NCI-H345 (cell line): ENCODE data around the gene SMPD4.
A peak's percentile ranks its signal among the peaks of the same experiment; 100 is the strongest.
"Not testable (repeated sequence)": the region's sequence is repeated elsewhere in the genome, so short reads cannot be mapped to it uniquely, and the experiment has no call there.

Experiments
- DNase-seq: peaks from one replicate; lab custom pipeline; 2025; lab: John Stamatoyannopoulos, UW

SMPD4 gene

DNA sequence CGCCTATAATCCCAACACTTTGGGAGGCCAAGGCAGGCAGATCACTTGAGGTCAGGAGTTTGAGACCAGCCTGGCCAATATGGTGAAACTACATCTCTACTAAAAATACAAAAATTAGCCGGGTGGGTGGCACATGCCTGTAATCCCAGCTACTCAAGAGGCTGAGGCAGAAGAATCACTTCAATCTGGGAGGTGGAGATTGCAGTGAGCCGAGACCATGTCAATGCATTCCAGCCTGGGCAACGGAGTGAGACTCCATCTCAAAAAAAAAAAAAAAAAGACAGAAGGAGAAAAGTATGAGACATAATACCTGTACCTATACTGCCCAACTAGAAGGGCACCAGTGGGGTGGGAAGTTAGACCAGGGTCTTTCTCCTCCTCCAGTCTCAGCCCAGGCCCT, 22.0 kb downstream of the SMPD4 start:
- not testable (repeated sequence) for DNase-seq

DNA sequence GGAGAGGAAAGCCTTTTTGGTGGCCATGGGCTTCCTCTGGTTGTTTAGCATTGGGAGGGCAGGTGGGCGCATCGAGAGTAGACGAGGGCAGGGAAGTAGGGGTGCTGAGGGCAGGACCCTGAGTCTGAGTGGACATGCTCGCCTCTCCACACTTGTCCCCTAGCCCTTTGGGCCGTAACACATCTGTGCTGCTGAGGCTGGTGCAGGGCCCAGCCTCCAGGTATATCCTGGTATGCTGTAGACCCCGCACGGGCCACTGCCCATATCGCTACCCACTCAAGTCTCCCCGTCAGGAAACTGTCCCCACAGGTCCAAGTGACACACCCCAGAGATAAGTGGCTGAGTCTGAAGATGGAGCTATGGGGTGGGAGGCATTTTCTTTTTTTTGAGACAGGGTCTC, 22.8 kb downstream of the SMPD4 start:
- DNase-seq = no peak

DNA sequence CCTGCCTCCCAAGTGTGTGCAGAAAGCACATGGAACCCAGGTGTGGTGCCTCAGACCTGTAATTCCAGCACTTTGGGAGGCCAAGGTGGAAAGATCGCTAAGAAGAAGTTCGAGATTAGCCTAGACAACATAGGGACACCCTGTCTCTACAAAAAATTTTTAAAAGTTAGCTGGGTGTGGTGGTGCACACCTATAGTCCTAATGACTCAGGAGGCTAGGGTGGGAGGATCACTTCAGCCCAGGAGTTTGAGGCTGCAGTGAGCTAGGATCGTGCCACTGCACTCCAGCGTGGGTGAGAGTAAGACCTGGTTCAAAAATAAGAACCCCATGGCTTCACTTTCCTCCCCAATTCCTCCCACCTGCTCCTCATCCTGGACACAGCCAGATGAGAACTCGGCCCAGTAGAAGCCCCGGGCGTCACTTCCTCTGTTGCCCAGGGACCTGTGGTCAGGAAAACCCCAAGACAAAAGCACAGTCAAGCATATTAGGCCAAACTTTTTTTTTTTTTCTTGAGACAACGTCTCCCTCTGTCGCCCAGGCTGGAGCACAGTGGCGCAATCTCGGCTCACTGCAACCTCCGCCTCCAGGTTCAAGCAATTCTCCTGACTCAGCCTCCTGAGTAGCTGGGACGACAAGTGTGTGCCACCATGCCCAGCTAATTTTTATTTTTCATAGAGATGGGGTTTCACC, 23.4 kb downstream of the SMPD4 start:
- not testable (repeated sequence) for DNase-seq

DNA sequence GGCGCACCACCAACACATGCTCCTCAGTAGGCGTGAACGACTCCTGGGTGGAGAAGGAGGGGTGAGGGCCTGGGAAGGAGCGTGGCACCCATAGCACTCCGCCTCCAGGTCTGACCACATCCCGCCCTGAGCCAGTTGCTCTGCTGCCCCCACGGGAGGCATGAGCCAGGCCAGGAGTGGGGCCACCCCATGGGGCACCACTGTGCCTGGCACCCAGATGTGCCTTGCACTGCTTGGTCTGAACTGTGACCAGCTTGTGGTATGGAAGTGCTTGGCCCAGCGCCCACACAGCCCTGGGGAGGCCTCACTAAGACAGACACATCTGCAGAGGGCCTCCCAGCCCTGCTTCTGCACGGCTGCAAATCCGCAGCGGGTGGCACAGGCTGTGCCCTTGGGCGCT, 24.0 kb downstream of the SMPD4 start:
- DNase-seq = peak; percentile 50

DNA sequence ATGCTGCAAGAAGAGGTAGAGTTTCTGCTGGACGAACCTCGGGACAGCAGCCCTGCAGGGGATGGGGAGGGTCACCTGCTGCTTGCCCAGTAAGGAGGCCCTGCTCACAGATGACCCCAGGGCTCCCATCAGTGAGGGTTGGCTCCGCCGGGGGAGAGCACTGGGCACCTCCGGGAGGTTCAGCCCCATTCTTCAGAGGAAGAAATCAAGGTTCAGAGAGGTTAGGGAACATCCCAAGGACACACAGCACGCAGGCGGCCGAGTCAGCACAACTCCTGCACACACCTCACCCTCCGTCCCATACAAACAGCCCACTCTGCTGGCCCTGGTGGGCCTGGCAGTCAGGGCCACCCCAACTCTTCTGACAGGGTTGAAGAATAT, 24.8 kb downstream of the SMPD4 start:
- DNase-seq = no peak

DNA sequence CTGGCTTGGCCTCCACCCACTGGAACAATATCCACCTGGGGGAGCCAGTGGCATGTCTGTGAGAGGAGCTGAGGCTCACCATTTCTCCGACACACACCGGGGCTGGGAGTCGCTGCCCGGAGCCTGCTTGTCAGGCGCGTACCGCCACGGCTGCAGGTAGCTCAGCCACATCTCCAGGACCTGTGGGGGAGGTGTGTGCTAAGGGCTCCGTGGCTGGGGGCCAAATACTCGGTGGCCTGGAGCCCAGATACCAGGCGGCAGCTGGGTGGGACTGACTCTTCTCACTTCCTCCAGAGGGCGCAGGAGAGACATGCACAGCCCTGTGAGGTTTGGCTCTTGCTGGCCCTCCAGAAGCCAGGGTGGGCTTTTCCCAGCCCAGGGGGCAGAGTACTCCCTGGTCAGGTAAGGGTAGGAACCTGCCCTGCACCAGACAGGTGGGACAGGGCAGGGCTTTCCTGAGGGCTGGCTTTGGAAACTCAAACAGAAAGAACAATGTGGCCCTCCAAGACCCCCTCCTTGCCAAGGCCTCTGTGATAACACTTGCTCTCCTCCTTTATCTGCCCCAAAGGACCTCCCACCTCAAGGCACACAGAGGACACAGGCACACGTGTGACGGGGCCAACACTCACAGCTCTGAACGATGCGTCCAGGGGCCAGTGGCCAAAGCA, 25.3 kb downstream of the SMPD4 start:
- peak; percentile 55 for DNase-seq

DNA sequence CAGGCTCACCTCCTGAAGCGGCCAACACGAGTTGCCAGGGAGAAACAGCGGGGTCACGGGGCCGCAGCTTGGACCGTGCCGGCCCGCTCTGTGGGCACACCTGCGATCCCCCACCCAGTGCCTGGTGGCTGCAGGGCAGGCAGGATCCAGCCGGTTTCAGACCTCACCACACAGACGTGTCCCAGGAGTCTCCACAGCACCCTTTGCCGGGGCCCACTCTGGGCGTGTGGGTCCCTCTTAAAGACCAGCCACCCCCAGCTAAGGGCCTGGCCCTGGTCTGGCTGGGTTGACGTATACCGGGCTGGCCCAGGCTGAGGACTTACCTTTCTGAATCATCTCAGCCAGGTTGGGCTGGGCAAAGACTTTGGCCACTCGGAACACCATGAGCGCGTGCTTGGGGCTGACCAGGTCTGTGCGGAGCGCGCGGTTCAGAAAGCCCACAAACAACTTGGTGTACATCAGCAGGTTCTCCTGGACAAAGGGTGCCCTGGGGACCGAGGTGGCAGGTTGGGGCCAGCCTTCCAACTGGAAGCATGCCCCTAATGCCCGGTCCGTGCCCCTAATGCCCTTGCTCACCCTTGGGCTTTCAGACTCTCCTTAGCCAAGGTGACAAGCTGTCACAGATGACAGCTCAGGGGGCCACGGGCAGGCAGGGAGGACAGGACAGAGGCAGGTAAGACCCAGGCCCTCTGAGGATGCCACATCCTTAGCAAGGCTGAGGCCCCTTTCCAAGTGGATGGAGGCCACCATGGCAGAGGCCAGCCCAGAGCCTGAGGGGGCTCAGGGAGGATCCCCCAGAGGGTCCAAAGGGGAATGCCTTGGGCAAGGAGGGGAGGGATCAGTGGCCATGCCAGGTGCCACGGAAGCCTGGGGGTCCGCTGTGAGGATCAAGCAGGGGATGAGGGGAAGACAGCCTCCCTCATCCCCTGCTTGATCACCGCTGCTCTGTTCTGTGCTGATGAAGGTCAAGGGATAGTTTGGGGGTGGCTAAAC, 26.3 kb downstream of the SMPD4 start:
- DNase-seq = no peak

DNA sequence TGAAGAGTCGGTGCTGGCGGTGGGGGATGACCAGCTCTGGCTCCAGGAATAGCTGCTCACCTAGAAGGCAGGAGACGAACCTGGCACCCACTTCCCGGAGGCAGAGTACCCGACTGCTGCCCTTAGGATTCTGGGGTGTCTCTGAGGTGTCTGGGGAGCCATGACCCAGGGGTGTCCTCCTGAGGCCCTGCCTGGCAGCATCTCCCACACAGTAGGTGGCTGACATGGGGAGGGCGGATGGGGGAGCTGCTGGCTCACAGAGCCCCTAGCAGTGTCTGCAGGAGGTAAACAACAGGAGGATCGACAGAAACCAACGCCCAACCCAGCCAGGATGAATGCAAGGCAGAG, 27.0 kb downstream of the SMPD4 start:
- DNase-seq = not testable (repeated sequence)

DNA sequence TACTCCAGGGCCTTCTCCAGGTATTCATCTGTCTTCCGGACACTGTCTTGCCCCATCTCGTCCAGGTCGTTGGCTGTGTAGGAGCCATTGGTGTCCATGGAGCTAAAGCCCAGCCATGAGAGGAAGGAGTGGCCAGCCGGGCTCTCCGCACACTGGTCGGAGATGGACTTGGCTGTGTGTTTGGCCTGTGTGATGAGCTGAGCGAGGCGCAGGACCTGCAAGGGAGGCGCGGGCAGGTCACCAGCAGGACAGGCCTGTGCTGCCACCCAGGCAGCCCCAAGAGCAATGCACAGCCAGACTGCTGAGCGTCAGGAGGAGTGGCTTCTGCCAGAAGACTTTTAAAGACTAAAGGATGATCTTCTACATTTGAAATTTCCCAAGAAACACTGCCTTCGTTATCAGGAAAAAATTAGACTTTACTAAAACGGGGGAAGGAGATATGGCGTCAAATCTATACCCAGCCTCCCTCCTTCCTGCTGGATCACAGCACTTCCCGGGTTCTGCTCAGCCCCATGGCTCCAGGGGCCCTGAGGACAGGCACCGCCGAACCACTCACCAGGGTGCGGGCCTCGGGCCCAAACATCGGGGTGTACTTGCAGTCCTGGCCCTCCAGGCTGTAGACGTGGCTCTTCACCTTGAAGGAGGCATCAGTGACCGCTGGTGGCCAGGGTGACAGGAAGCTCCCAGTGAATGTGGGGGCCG, 27.5 kb downstream of the SMPD4 start:
- DNase-seq = not testable (repeated sequence)

DNA sequence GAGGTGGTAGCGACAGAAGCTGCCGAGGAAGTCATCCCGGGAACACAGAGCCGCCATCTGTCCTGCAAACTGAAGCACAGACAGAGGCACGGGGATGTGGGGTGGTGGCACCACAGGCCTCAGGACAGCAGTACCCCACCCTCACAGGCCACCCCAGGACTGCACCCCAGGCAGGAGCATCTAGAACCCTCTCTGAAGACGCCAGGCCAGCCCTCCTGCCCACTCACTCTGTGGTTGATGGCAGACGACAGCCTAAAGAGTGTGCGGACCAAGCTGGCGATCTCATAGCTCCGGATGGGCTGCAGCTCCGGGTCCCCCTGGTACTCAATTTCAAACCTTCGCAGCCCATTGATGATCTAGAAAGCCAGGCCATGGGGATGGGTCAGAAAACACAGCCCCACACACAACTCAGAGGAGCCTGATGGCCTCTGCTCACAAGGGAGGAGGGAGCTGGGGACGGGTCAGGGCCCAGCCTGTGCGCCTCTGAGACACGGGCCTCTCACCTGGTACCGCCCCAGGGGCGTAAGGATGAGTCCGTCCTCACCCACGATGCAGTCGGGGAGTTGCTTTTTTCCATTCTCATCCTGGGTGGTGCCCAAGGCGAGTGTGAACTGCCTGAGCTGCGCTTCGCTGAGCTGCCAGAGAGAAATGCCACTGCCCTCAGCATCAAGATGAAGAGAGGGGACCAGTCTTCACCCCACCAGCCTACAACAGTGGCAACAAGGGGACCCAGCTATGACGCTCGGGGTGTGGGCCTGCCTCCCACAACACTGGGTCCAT, 28.4 kb downstream of the SMPD4 start:
- no peak for DNase-seq

DNA sequence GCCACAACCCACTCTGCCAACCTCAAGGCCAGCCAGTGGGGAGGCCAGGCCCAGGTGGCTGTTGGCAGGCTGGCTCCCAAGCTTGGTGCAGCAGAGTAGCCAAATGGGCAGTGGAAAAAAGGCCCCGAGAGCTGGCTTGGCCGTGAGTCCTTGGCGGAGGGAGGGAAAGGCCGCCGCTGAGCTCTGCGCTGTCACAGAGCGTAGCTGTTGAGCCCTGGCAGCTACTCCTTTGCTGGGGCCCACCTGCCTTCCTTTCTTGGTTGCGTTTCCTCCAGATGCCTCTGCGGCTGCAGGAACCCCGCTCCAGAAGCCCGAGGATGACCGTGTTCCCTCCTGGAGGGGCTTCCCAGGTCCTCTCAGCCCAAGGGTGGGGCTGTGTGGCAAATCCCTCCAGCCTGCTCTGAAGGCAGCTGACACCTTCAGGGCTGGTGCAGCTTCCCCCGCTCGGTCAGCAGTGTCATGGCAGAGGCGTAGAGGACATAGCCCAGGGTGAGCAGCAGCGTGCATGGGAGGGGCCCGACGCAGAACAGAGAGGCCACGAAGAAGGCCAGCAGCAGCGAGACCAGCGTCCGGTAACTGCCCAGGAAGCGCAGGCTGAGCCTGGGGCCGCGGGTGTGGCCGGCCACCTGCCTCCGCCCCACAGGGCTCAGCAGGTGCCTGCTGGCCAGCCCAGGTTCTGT, 29.1 kb downstream of the SMPD4 start:
- DNase-seq = not testable (repeated sequence)

DNA sequence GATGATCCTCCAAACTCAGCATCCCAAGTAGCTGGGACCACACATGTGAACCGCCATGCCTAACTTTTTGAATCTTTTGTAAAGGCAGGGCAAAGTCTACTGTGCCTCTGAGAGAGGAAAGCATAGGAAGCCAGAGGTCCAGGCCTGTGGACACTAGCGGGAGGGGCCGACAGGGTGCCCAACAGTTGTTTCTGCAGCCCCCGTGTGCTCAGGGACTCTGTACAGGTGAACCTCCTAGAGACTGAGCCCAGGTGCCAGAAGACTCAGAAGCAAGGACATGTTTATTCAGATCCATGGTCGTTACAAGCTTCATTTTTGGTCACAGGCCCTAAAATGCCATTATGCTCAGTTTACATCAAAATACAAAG, 30.3 kb downstream of the SMPD4 start:
- not testable (repeated sequence) for DNase-seq

DNA sequence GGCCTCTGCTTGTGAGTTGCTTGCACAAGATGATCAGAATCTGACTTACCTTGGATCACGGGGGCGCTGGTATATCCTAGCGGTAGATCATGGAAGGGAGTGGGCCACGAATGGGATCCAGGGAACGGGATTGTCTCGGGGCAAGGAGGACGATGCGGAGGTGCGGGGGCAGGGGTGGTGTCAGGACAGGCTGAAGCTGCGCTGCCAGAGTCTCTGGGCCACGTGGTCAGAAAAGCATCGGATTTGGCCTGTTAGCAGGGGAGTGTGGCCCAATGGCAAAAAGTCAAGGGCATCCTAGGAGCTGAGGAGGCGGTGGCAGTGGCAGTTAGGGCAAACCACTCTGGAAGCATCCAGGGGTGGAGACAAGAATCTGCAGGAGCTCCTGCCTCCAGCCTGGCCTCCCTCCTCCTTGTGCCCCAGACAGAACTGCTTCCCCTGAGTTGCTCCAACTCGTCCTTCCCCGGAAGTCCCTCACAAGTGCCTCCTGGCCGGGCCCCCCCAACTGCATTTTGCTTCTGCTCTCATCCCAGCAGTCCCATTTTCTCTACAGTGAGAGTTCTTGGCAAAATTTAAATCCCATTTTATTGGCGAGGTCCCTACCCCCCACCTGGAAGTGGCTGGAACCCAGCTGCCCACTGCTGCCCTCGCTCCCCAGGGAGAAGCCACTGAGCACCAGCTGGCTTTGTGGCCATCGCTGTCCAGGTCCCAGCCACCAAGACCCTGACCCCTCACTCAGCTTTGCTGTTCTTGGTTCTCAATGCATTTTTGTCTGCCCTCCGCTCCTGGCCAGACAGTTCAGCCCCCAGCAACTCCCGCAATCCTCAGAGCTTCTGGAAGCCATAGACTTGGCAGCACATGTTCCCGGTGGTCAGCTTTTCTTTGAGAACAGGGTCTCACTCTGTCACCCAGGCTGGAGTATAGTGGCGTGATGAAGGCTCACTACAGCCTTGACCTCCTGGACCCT, 30.9 kb downstream of the SMPD4 start:
- no peak for DNase-seq

DNA sequence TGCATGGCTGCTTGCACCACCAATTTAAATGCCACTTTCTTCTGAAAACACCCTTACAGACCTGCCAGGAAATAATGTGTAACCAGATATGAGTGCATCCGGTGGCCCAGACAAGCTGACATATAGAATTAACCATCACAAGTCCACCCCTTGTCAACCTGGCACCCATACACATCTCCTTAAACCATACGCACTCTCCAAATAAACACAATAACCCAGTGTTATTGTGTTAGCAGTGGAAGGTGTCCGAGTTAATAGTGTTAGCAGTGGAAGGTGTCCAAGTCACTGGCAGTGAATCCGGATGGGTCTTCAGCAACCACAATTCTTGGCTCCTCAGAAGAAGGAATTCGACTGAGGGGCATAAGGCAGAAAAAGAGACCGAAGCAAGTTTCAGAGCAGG, 32.9 kb downstream of the SMPD4 start:
- not testable (repeated sequence) for DNase-seq

DNA sequence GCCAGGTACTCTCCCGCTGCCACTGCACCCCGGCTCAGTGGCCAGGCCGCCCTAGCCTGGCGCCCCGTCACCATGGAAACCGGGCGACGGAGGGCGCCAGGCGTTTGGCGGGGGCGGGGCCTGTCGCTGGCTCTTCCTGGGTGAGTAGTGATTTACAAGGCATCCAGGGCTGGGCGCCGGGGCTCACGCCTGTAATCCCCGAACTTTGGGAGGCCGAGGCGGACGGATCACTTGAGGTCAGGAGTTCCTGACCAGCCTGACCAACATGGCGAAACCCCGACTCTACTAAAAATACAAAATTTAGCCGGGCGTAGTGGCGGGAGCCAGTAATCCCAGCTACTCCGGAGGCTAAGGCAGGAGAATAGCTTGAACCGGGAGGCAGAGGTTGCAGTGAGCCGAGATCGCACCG, 36.4 kb downstream of the SMPD4 start, which contains the start of gene CCDC74B:
TSS of gene CCDC74B (minus strand) at position 107 of the 409 bp plus-strand sequence. CDS start 116 bp downstream, outside the sequence.
- DNase-seq = peak; percentile 75

DNA sequence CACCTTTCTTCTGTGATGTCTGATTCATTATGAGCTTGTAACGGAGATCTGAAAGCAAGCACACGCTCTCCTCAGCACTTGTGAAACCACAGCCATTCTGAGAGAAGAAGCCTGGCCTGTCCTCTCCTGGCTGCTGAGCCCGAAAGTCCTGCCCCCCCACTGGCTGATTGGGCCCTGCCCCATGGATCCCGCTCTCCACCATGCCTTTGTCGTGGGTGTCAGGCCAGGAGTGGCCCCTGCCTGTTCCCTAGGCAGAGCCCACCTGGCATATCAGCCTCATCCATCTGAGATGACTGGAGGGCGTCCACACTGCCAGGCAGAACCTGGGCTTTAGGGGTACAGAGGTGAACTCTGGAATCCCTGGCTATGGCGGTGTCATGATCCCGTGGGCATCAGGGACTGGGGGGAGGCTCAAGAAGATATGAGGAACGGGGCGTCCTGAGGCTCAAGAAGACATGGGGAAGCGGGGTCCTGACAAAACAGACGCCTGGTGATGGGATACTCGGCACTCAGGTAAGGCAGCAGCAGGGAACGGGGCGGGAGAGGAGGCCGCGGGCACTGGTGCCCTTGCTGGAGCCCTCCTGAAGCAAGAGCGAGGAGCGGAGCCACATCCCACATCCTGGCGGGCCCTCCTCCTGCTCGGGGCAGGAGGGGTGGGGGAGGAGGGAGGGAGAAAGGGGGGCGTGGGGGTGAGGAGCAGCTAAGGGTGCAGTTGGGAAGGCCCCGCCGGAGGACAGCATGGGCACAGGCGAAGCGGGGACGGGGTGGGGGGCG, 37.9 kb downstream of the SMPD4 start:
- DNase-seq = not testable (repeated sequence)

DNA sequence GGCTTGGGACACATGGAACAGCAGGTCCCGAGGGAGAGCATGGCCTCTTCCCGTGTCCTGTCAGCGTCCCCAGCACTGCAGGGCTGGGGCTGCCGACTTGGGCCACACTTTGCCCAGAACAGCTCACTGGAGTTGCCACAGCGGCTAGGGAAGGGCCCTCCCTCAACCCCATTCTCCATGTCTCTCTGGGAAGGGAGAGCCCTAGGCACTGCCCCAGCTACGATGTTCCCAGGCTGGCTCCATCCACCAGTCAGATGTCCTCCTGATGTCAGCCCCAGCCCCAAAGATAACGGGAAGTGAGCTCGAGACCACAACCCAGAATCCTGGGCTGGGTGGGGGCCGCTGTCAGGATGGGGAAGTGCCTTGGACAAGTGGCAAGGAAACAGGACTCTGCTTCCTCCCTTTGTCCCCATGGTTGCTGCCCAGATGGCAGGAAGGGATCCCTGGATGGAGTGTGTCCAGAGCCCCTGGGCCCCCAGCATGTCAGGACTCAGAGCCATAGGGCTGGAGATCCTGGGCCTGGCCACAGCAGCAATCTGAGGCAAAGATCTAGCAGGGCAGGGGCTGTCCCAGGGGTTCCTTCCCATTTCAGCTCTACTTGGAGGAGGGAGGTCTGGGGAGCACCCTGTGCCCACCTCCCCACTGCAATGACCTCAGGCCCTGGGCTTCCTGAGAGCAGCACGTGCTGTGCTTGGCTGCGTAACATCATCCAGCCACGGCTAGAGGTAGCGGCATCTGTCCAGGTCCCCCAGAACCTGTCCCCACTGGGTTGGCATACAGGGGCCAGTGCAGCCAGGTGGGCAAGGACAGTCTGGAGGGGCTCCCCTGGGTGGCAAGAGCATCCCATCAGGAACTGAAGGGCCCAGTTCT, 38.8 kb downstream of the SMPD4 start:
- not testable (repeated sequence) for DNase-seq
